HG02763 (cell line): ENCODE data around the gene S100A3.

ENCODE experiments used
- ATAC-seq: cut with Tn5 transposase; IDR thresholded peaks from one replicate; pipeline ENCODE4 v1.9.1; 2021; ENCODE audit warnings: mild to moderate bottlenecking, moderate library complexity; ENCODE audit not compliant: unreplicated experiment

The S100A3 gene

GRCh38 chr1:153550398-153550758 is 1.3 kb upstream of the S100A3 start:
- ATAC-seq, result no peak

DNA sequence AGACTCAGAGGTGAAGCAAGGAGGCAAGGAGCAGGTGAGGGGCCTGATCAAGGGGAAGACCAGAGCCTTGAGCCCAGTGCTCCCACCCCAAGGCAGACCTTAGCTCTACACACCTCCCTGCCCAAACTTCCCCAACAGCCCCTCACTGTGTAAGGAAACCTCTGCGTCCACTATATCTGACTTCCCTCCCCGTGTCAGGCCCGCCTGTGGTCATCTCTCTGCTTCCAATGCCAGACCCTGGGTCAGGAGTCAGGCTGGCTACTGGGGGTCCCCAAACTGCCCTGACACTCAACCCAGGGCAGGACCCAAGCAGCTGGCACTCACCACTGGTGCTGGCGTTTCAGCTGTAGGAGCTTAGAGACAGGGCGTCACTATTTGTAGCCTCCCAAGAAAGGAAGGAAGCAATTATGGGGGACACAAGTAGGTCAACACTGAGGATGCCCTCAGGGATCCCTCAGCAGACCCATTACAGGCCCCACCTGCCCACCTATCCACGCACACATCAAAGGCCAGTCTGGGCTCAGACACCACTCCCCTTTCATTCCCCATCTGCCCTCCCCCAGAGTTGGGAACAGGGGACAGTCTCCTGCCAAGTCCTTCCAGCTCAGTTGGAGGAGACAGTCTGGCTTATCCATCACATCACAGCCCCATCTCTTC is 811 bp upstream of the S100A3 start:
- no peak for ATAC-seq

DNA sequence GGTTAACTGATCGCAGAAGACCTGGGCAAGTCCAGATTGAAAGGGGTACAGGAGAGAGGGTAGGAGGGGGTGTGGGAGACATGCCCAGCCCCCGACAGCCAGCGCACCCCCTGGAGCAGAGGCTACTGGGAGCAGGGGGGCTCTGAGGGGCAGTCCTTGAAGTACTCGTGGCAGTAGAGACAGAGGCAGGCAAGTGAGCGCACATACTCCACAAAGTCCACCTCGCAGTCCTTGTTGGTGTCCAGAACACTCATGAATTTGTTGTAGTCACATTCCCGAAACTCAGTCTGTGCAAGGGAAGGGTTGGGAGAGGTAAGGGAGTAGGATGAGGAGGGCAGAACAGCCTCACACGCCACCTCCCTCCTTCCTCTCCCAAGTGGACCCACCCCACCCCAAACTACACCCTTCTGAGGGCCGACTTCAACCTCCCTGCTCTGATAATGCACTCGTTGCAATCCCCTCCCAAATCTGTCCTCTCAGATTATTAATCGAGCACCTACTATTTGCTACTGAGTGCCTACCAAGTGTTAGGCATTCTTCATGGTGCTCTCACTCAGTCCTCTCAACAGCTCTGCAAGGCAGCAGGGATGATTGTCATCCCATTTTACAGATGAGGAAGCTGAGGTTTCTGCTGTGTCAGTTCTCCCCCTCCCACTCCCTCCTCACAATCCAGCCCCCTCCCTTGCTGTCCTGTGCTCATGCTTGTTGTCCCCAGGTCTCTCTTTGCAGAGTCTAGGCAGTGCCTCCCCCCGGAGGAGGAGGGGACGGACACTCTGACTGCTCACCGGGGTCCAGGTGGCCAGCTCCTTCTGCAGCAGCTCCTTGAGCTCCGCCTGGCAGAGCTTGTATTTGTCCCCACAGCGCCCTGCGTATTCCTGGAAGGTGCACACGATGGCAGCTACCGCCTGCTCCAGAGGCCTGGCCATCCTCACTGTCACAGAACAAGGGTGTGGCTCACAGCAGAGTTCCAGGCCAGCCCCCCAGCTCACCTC is 1.2 kb downstream of the S100A3 start:
- no peak for ATAC-seq

- ATAC-seq, result no peak
These were observed 2.1 kb downstream of the S100A3 start for GRCh38 chr1:153546796-153547559.

DNA sequence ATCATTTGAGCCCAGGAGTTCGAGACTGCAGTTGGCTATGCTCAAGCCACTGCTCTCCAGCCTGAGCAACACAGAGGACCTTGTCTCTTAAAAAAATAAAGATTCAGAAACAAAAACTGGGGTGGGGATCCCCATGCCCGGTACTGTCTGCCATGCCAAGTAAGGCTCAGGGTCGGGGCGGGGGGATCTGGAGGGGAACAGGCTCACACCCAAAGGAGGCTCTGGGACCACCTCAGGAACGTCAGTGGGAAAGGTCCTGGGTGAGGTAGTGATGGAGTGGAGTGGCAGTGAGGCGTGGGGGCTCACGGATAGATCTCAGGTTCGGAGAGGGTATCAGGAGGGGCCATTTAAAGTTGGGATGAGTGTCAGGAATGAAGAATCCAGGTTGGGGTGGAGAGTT is 2.7 kb downstream of the S100A3 start:
- ATAC-seq, result no peak

GRCh38 chr1:153545067-153546055 is 3.7 kb downstream of the S100A3 start, which contains the start of gene S100A4:
TSS of gene S100A4 (minus strand) at chr1:153545806. CDS start at chr1:153544794, 1,012 bp downstream.
- ATAC-seq, result peak; percentile 58

GRCh38 chr1:153544453-153545066 is 4.5 kb downstream of the S100A3 start:
- ATAC-seq, result no peak

GRCh38 chr1:153543736-153544135 is 5.3 kb downstream of the S100A3 start:
- no peak for ATAC-seq

DNA sequence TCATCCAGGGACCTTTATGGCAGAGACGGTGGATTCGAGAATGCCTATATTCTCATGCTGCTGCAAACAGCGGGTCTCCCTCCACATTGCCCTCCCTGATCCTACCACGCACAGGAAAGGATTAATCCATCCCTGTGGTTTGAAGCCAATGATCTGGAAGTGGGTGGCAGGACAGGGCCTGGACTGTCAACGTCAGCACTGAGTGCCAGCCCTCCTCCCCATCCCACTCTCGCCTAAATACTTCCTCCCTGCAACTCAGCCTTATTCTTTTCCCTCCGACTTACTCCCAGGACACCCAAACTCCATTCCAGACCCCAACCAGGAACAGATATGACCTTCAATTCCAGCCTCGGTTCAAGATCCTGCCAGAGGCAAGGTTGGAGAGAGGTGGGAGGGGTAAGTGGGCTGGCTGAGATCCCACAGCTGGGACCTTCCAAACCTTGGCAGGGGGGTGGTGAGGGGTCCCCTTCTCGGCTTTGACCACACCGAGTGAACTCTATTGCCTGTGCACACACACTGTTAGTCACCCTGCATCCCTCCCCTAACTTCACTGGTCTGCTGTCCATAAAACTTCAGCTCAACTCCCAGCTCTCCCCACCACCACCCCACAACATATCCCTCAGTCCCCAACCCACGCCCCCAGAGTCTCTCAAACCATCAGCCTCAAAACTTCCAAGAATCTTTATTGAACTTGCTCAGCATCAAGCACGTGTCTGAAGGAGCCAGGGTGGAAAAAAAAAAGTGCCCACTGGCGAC is 5.9 kb downstream of the S100A3 start:
- ATAC-seq, result no peak

DNA sequence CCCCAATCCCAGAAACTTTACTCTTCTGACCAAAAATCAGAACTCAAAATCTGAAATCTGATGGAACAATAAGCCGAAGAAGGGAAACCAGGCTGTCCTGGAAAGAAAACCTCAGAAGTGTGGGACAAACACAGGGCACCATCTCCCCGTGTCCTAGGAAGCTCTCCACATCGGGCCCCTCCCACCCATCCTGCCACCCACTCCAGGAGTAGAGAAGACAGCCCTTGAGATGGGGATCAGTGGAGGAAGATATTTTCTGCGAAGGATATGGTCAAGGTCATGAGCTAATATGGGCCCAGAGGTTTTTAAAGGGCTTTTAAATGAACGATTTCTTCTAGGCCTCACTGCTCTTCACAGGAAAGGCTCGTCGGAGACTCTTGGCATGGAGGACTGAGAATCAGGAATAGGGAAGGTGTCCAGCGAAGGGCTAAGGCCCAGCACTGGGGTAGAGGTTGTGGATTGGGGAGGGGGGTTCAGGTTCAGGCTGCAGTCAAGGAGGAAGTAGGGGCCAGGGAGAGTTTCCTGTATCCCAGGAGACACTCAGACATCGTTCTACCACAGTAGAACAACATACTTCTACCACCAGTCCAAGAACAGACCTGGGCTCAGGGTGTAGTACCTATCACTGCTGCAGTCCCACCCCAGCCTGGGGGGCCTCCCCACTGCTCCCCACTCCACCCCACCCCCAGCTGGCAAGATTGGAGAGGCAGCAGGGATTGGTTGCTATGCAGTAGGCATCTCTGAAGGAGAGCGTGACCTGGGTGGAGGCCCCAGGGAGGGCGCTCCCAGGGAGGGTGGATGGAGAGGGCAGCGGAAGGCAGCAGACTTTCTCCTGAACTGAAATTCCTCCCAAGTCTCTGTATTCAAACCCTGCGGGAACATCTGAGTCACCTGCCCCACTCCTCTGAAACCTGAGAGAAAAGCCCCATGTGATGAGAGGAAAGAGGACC is 7.1 kb downstream of the S100A3 start:
- ATAC-seq, result no peak

DNA sequence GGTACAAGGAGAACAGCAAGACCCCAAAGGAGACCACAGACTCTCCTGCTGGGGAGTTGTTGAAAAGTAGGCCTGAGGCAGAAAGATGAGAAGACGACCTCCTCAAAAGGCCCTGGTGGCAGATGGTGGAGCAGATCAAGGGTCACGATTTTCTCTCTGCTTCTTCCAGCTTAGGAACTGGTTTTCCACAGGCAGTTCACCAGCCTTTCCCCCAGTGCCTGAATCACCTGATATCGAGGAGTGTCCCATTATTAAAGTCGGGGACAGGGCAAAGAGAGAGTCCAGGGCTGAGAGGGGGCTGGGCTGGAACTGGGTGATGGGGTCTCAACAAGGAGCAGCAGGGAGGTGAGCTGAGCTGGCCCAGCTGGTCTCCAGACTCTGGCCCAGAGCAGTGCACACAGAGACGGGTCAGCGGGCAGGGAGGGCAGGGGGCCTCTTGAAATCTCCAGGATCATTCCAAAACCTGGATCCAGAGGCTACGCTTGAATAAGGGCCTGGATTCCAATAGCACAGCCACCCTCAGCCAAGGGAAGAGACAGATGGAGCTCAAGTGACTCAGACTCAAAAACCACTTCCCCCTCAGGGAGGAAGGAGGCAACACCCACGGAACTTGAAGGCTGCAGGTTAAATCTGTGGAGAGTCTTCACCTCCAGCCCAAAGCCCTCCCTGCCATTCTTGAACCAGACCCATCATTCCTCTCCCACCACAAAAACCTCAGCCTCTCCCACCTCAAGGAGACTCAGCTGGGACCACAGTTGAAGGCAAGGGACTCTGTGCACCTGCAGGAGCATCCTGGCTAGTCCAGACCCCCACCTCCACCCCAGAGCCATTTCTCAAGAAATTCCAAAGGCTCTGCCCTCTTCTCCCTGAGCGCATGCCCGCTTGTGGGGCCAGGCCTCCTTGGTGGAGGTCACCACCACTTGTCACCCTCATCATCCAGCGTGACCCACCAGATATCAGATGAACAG is 8.4 kb downstream of the S100A3 start, which contains the start of gene S100A5:
Gene S100A5, minus strand, starts transcription at position 541 of the 968 bp plus-strand sequence. CDS start 743 bp downstream, outside the sequence.
- ATAC-seq, result no peak

- ATAC-seq, result no peak
These were observed 9.5 kb downstream of the S100A3 start for GRCh38 chr1:153539395-153540093.

DNA sequence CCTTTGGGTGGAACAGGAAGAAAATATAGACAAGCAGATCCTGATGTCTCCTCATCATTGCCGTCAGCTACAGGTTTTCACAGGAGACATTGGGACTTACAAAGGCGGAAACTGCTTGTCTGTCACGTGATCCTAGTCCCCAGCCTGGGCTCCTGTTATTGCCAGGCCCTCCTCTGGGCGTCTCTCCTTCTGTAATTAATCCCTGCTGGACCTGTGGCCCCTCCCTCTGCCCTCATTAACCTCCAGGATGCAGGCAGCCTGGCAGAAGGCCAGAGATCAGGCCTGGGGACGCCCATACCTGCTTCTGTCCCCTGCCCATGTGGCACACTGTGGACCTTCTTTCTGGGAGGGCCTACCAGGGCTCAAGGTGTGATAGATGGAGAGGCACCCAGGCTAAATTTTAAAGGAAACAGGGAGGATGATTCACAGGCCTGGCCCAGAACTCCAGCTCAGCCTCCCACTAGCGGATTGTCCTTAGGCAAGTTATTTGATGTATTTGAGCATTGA is 10.7 kb downstream of the S100A3 start:
- ATAC-seq, result no peak

DNA sequence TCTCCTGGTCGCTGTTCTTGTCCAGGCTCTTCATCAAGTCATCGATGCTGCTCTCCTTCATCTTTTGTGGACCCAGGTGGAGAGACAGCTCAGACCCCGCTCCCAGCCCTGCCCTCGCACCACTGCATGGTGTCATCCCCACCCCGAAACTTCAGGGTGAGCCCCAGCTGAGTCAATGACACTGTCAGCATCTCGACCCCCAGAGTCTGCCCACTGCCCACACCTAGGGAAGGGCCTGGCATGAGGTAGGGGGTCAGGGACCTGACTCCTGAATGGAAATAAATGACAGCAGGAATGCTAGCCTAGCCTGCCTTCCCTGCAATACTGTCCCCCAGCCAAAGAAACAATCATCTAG is 11.7 kb downstream of the S100A3 start:
- ATAC-seq, result no peak

GRCh38 chr1:153536671-153537375 is 12.2 kb downstream of the S100A3 start:
- no peak for ATAC-seq
